Measurements from ENCODE around the gene YAP1.

- TF ChIP-seq TAF1 (IDR thresholded peaks at IDR 0.05; ENCODE audit: borderline replicate concordance, low read depth, low read length) (no peak), POLR2AphosphoS5 (IDR thresholded peaks at IDR 0.05; ENCODE audit: low read depth, low read length) (no peak), POLR2A (IDR thresholded peaks at IDR 0.05; ENCODE audit: low read depth, low read length) (no peak)
Observed at GRCh38 chr11:102144357-102145355, 34.4 kb downstream of the YAP1 start.

Measured in GM12892 (cell line).